Dedifferentiated amniotic fluid mesenchymal stem cell (primary cell): Measurements from ENCODE around the gene ABHD4.
A peak's percentile ranks its signal among the peaks of the same experiment; 100 is the strongest.
"Not testable (repeated sequence)": the region's sequence is repeated elsewhere in the genome, so short reads cannot be mapped to it uniquely, and the experiment has no call there.

Source experiments
- DNase-seq: peaks from one replicate; pipeline ENCODE4 v3.0.0-alpha.2; 2016; ENCODE audit errors: extremely low spot score

The ABHD4 gene

DNA sequence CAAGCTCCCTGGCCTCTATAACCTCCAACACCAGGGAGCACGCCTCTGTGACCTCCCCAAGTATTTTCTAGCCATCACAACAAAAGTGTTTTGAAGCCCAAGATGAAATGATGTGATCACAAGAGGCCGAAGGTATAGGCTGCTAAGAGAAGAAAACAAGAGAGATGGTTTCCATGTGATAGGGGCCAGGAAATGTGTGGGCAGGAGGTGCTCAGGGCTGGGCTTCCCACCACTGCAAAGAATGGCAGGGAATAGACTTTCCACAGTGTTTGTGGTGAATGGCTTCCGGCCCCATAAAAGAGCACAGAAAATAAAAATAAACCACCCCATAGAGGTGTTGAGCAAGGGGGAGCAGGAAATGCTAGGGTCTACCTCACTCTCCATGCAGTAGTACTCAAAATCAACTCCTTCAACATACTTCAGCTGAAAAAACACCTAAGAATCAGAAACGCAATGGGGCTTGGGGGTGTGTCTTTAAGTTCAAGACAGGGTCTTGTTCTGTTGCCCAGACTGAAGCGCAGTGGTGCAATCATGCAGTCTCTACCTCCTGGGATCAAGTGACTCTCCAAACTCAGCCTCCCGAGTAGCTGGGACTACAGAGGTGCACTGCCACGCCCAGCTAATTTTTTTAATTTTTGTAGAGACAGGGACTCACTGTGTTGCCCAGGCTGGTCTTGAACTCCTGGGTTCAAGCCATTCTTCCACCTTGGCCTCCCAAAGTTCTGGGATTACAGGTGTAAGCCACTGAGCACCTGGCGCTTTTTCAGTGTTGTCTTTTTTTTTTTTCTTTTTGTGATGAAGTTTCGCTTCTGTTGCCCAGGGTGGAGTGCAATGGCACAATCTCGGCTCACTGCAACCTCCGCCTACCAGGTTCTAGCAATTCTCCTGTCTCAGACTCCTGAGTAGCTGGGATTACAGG is 36.2 kb upstream of the ABHD4 start:
- no peak for DNase-seq

- no peak for DNase-seq
Measured at GRCh38 chr14:22563987-22564386, 34.1 kb upstream of the ABHD4 start.

- no peak for DNase-seq
Measured at GRCh38 chr14:22564463-22564862, 33.6 kb upstream of the ABHD4 start.

- no peak for DNase-seq
Measured at GRCh38 chr14:22565391-22565945, 32.6 kb upstream of the ABHD4 start.

- not testable (repeated sequence) for DNase-seq
Measured at GRCh38 chr14:22566266-22566665, 31.8 kb upstream of the ABHD4 start.

DNA sequence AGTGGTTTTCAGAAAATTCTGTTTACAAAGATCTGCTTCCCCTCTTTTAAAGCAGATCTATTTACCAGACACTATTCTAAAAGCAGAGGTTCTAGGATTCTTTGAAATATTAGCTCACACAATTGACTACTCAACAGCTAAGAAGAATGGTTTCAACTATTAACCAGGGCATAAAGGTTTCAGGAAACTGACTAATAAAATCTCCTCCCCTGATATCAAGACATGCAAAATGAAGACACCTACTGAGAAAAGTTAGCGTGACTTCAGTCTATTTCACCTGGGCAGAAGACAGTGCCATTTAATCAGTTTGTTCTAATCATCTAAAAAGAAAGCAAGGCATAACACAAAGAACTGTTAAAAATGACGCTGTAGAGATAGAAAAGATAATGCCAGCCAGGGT is 31.3 kb upstream of the ABHD4 start:
- no peak for DNase-seq

- no peak for DNase-seq
Measured at GRCh38 chr14:22567437-22567836, 30.7 kb upstream of the ABHD4 start.

DNA sequence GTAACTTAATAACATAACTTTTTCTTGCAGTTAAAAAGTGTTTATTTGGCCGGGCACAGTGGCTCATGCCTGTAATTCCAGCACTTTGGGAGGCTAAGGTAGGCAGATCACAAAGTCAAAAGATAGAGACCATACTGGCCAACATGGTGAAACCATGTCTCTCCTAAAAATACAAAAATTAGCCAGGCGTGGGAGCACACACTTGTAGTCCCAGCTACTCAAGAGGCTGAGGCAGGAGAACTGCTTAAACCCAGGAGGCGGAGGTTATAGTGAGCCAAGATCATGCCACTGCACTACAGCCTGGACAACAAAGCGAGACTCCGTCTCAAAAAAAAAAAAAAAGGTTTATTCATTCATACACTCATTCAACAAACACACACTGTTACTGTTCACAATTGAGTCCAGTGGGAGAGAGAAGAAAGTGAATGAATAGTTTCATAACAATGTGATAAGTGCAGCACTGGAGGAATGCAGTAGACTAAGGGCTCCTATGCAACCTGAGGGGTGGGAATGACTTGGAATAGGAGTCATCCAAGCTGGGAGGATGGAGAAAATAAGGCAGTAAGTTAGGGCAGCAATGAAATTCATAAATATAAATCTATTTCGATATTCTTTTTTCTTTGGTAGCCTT is 28.9 kb upstream of the ABHD4 start:
- DNase-seq, result no peak

- DNase-seq, result no peak
Measured at GRCh38 chr14:22569737-22570131, 28.4 kb upstream of the ABHD4 start.

GRCh38 chr14:22570132-22570949 is 27.8 kb upstream of the ABHD4 start:
- peak; percentile 81 for DNase-seq

DNA sequence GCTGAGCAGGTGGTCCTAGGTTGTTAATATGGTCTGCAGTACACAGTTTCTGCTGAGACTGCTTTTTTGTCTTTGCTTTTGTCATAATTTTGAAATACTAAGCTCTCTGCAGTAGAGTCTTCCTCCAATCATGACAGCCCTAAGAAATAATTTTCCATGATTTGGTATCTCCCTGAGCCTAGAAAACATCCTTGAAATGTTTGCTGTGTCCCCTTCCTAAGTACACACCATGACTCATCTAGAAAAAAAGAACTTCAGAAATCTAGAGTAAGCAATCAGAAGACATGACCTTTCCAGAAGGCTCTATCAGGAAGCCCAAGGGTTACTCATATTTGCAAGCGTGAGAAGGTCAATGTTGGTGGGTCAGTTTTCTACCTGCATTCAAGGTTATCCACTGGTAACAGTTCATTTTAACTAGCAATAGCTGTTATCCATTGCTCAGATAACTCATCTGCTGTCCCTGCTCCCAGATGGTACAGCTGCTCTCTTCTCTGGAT is 25.5 kb upstream of the ABHD4 start:
- DNase-seq, result peak; percentile 26

DNA sequence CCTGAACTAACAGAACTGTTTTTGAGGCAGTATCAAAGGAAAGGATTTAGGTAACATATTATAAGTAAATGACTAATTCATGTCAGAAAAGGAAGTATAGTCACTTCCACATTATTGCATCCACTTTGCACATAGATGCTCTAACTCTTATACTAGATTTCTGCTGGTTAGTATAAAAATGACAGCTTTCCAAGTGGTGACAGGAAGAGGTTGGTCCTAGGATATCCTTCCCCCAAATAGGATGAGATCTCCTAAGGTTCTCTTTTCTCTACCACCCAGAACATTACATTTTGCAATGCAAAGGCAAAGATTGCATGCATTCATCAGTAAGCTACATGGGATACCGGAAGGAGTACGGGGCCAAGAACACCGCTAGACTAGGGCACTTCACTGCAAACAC is 24.3 kb upstream of the ABHD4 start:
- DNase-seq, result no peak

DNA sequence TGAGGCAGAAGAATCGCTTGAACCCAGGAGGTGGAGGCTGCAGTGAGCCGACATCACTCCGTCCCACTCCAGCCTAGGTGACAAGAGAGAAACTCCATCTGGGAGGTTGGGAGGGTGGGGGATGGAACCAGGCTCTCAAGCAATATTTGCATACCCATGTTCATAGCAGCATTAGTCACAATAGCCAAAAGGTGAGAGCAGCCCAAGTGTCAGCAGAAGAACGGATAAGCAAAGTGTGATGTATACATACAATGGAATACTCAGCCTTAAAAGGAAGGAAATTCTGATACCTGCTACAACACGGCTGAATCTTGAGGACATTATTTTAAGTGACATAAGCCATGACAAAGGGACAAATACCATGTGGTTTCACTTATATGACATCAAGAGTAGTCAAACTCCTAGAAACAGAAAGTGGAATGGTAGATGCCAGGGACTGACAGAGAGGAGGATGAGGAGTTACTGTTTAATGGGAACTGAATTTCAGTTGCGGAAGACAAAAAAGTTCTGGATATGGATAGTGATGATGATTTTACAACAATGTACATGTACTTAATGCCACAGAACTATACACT is 20.7 kb upstream of the ABHD4 start:
- no peak for DNase-seq

DNA sequence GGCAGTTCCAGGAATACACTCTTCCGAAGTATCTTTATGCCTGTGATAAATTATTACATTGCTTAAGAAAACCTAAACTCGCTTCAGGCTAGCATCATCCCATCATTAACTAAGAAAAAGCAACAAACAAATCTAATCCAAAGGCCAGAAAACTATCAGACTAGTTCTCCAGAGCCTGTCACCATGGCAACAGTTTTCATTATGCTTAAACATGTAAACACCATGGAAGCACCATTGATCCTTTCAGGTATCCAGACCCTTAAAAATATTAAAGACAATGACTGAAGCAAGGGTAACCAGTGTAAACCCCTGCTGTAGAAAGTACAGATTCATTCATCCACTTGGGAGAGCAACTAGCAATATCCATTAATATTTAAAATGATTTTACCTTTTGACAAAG is 18.9 kb upstream of the ABHD4 start:
- DNase-seq, result no peak

GRCh38 chr14:22579881-22580280 is 18.2 kb upstream of the ABHD4 start:
- DNase-seq, result no peak

- no peak for DNase-seq
Measured at GRCh38 chr14:22580625-22581024, 17.5 kb upstream of the ABHD4 start.

DNA sequence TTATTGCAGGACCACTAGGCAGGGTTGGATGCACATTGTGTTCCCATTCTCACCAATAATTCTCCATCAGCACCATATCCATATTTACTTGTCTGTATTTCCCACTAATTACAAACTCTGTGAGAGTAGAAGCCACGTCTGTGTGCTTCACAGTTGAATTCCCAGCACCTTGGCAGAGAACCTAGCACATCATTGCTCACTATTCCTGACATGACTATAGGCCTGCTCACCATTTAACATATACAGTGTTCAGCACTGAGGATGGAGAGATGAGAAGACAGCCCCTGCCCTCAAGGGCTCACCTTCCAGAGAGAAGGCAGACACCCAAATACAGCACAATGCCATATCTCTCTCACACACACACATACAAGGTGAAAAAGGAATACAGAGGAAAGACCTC is 14.1 kb upstream of the ABHD4 start:
- DNase-seq, result no peak

GRCh38 chr14:22587247-22587646 is 10.9 kb upstream of the ABHD4 start:
- DNase-seq, result no peak

DNA sequence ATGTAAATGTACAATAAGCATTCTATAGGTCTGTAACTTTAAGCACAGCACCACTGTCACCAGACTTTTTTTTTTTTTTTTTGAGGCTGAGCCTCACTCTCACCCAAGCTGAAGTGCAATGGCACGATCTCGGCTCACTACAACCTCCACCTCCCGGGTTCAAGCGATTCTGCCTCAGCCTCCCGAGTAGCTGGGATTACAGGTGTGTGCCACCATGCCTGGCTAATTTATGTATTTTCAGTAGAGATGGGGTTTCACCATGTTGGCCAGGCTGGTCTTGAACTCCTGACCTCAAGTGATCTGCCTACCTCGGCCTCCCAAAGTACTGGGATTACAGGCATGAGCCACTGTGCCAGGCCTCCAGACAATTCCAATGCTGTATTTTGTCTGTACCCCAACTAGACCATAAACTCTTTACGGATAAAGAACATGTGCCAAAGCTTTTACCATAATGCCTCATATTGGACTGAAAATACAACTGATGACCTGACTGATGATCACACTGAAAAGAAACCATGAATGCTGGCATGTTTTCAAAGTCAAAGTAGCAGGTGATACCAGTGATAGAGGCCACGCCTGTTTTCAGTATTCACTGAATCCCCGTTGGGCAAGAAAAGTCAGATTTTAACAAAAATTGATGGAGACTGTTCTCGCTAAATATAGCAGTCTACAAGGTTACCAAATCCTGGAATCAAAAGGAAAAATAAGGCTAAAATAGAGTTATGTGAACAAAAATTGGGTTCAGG is 10.2 kb upstream of the ABHD4 start:
- not testable (repeated sequence) for DNase-seq

DNA sequence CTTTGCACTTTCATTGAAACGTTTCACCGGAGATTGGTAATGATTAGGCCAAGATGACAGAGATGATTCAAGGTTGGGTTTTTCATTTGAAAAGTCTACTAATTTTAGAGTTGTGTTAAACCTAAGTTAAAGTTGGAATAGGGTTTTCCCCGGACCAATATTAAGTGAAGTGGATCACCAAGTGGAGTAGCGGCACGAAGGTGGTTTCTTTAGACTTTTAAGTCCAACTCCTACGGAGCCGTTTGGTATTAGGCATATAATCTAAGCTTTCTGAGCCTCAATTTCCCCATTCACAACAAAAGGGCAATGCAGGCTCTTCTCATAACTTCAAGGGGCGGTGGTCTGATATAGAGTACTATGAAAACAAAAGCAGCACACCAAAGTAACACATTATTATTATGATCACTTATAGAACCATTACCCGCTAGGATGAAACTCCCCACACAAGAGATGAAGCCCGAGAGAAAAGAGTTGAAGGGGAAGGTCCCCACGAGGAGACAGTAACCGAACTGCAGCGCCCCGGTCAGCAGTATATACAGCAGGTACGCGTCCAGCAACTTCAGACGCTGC is 9.5 kb upstream of the ABHD4 start:
- DNase-seq, result no peak
